ENCODE data around the gene LMO3.

Gene LMO3

GRCh38 chr12:16626991-16627390, 21.0 kb upstream of the LMO3 start:
- TF ChIP-seq CSRNP3 (CRISPR knock-in tag; IDR thresholded peaks at IDR 0.05) (no peak), OSR1 (CRISPR knock-in tag; IDR thresholded peaks at IDR 0.05) (no peak), SNAI2 (CRISPR knock-in tag; IDR thresholded peaks at IDR 0.05) (no peak)
- no peak for ATAC-seq

GRCh38 chr12:16622338-16622737, 16.4 kb upstream of the LMO3 start:
- no peak for ATAC-seq
- TF ChIP-seq ISL1 (CRISPR knock-in tag; IDR thresholded peaks at IDR 0.05) (no peak), ESRRG (CRISPR knock-in tag; IDR thresholded peaks at IDR 0.05) (no peak), PPARA (CRISPR knock-in tag; IDR thresholded peaks at IDR 0.05; ENCODE audit: borderline replicate concordance) (no peak), CSDC2 (CRISPR knock-in tag; IDR thresholded peaks at IDR 0.05) (no peak), ZFP3 (CRISPR knock-in tag; IDR thresholded peaks at IDR 0.05) (no peak), ZNF70 (CRISPR knock-in tag; IDR thresholded peaks at IDR 0.05) (no peak), CSRNP3 (CRISPR knock-in tag; IDR thresholded peaks at IDR 0.05) (no peak), OSR1 (CRISPR knock-in tag; IDR thresholded peaks at IDR 0.05) (no peak), RARB (CRISPR knock-in tag; IDR thresholded peaks at IDR 0.05) (no peak), PATZ1 (CRISPR knock-in tag; IDR thresholded peaks at IDR 0.05; ENCODE audit: borderline replicate concordance) (no peak), GLIS3 (CRISPR knock-in tag; IDR thresholded peaks at IDR 0.05) (no peak), CREB5 (CRISPR knock-in tag; IDR thresholded peaks at IDR 0.05; ENCODE audit: low read depth) (no peak), TSHZ2 (CRISPR knock-in tag; IDR thresholded peaks at IDR 0.05) (no peak), POU6F1 (CRISPR knock-in tag; IDR thresholded peaks at IDR 0.05; ENCODE audit: borderline replicate concordance, low read depth) (no peak)

GRCh38 chr12:16619537-16619936, 13.6 kb upstream of the LMO3 start:
- ATAC-seq, result no peak

More at GRCh38 chr12:16619537-16619936, 13.6 kb upstream of the LMO3 start:
- TF ChIP-seq PPARA (CRISPR knock-in tag; IDR thresholded peaks at IDR 0.05; ENCODE audit: borderline replicate concordance) (no peak), ZFP30 (CRISPR knock-in tag; IDR thresholded peaks at IDR 0.05) (no peak), PATZ1 (CRISPR knock-in tag; IDR thresholded peaks at IDR 0.05; ENCODE audit: borderline replicate concordance) (no peak), ARNTL (CRISPR knock-in tag; IDR thresholded peaks at IDR 0.05; ENCODE audit: borderline replicate concordance, low read depth) (no peak), CSDC2 (CRISPR knock-in tag; IDR thresholded peaks at IDR 0.05) (no peak), ZC3H10 (CRISPR knock-in tag; IDR thresholded peaks at IDR 0.05) (no peak), CREB5 (CRISPR knock-in tag; IDR thresholded peaks at IDR 0.05; ENCODE audit: low read depth) (no peak)

Measured in SK-N-SH treated with all-trans-retinoic acid at 6 μM for 48 hours (cell line).